Activated gamma-delta T cell treated with anti-CD3 and anti-CD28 coated beads, Interleukin-2, amount 50 U/mL, for 16 hours (primary cell): Measurements from ENCODE around the gene DECR2.
"Not testable (repeated sequence)": the region's sequence is repeated elsewhere in the genome, so short reads cannot be mapped to it uniquely, and the experiment has no call there.

Experiments used
- DNase-seq: peaks from one replicate; pipeline ENCODE4 v3.0.0-alpha.2; 2020; ENCODE audit warnings: low read depth

DECR2 gene

GRCh38 chr16:400061-400591 lies 1.6 kb upstream of the DECR2 start:
- no peak for DNase-seq

DNA sequence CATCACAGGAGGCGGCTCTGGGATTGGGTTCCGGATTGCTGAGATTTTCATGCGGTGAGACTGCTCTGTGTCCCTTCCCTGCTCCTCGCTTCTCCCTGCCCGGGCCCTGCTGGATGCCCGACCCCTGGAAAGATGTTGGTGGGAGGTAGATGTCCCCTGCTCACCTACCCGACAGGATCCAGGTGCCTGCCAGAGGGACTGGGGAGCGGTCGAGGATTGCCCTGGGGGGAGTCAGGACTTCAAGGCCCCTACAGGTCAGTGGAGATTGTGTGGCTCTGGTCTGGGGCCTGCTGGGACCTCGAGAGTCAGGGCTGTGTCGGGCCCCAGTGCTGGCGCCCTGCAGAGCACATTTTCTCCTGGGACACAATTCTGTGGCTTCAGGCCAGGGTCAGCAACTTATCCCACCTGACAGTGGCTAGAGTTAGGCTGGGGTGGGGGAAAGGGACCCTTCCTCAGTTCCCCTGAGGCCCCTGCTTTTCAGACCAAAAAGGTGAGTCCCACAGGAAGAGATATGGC lies 3.3 kb downstream of the DECR2 start:
- no peak for DNase-seq

DNA sequence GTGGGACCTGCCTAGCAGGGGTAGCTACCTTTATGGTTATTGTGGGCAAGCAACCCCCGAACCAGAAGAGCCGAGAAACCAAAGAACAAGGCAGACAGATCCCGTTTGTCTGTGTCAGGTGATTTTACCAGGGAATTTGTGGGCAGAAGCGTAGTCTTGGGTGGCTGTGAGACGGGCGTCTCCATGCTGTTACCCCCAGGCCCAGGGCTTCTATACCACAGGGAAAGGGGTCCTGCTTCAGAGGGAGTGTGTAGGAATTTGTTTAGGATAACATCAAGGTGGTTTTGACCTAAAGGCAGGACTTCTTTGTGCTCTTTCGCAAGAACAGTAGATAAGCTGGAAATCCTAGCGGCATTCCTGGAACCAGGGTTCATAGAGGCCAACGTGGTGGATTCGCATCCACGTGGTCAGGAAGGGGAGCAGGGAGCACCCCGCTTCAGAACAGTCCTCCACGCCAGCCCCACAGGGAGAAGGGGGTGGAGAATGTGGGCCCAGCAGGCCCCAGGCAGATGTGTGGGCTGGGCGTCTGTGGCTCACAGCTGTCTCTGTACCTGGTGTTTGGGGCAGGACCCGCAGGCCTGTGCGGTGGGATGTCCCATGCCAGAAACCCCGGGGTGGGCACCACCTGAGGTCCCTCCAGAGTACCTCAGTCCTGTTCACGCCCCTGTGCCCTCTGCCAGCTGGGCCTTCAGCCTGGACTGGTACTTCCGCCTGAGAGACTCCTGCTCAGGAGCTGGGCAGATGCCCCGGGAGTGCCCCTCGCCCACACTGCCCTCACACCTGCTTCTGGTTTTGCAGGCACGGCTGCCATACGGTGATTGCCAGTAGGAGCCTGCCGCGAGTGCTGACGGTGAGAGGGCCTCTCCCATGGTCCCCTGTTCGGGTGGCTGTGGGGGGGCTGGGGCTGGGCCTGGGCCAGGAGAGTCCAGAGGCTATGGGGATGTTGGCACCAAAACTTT lies 4.1 kb downstream of the DECR2 start:
- DNase-seq = no peak

DNA sequence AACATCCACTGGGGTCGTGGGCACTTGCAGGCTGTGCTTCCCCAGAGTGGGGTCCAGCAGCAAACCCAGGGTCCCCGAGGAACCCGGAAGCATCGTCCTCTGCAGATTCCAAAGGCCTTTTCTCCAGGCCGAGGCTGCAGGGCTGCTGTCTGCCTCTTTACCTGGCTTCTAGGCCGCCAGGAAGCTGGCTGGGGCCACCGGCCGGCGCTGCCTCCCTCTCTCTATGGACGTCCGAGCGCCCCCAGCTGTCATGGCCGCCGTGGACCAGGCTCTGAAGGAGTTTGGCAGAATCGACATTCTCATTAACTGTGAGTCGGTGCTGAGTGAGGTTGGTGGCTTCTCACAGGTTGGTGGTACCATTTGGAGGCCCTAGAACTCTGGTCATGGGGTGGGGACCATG lies 5.6 kb downstream of the DECR2 start:
- no peak for DNase-seq

- DNase-seq = no peak
Measured at GRCh38 chr16:410516-411178, 9.0 kb downstream of the DECR2 start.

DNA sequence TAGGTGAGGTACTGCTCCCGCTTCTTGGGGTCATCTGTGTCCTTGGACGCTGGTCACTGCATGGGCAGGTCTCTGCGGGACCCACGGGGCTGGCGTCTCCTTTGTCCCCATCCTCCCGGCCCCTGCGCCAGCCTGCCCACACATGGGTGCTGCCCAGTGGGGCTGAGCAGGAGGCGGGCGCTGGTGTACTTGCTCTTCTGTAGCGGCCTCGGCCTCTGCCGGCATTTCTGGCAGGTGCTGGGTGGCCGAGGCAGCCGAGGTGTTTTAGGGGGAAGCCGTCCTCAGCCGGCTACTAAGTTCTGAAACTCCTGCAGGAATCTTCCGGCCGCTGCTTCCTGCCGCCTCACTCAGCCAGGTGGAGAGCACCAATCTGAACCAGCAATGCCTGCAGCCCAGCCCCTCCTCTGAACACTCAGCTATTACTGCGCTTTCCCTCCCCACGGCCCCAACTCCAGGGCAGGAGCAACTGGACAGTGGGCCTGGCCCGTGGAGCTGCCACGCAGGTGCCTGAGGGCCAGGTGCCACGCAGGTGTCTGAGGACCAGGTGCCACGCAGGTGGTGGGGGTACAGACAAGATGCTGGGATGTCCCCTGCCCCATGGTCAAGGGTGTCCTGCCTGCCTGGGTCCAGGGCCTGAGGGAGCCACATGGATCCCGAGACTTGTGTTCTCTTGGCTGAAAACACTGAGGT lies 10.0 kb downstream of the DECR2 start:
- DNase-seq = no peak

DNA sequence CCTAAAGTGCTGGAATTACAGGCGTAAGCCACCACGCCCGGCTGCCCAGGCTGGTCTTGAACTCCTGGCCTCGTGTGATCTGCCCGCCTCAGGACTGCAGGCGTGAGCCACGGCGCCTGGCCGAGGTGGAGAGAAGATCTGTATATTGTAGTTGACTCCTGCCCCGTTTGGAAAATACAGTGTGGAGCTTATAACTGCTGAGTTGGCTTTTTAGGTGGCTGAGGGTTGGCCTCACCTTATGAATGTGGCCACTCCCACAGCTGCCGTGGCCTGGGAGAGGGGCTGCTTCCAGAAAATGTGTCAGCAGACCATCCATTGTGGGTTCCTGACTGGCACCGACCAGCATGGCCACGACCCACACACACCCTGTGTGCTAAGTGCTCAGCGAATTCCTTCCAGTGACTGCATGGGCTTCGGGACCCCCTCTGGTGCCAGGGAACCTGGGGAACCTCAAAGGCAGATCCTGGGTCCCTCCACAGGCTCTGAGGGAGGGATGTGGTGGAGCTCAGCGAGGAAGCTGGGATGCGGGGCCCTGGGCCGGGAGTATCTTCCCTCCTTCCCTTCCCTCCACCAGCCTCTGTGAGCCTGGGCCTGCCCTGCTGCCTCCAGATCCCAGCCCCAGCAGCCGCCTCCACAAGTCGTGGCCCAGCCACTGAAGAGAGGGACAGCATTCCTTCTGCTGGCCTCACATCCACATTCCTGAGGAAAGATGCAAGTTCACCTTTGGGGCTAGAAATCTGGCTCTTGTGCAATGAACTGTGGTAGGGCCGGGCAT lies 12.9 kb downstream of the DECR2 start:
- DNase-seq = no peak

DNA sequence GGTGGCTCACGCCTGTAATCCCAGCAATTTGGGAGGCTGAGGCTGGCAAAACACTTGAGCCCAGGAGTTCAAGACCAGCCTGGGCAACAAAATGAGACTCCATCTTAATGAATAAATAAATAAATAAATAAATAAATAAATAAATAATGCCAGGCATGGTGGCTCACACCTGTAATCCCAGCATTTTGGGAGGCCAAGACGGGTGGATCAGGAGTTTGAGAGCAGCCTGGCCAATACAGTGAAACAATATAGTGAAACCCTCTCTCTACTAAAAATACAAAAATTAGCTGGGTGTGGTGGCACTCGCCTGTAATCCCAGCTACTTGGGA lies 13.4 kb downstream of the DECR2 start:
- DNase-seq = not testable (repeated sequence)

- not testable (repeated sequence) for DNase-seq
Measured at GRCh38 chr16:422179-422578, 20.5 kb downstream of the DECR2 start.

DNA sequence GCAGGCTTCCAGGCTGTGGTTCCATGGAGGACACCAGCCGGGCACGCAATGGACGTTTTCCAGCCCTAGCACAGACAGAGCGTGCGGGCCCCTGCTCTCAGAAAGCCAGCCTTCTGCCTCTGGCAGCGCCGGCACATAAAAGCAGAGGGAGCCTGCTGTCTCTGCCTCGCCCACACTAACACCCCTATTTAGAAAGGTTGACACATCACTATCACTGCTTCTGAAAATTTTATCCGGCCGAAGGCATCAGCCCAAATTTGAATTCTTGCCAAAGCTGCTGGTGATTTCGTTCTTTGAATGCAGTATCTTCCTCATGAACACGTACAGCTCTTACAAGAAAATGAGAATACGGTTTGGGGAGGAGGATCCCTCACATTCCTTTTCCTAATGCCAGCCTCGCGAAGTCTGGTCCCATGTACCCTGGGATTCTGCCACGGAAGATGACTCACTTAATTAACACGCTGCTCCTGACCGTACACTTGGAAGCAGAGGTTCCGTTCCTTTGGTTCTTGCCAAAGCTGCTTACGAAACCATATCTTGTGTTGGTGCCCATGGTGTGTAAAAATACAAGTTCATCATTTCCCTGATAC lies 22.4 kb downstream of the DECR2 start:
- DNase-seq = no peak

- no peak for DNase-seq
Measured at GRCh38 chr16:424623-425081, 23.0 kb downstream of the DECR2 start.

DNA sequence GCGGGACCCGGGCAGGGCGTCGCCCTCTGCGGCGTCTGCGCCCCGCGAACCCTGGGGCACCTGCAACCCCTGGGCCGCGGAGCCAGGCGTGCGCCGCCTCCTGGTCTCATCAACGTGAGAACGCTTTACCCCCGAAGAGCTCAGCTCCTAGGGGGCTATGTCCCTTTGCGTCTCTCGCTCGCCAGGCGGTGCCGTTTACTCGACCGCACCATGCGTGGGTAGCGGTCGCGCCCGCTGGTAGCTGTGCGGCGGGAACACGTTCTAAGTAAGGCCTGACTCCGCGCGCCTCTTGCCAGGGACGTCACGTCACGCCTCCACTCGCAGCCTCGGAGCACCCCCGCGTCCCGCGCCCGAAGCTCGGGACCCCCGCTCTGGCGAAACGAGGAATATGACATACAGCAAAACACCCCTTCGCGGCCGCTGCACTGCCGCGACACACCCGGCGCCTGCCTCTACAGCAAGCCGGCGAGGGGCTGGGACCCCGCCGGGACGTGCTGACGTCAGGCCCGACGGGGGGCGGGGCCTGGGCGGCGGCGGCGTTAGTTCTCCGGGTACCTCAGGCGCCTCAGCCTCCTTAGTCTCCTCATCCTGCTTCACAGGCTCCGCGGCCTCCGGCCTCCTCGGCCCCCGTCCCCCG lies 23.5 kb downstream of the DECR2 start, which contains the start of gene RAB11FIP3:
TSS of gene RAB11FIP3 (plus strand) at position 568 of the 637 bp plus-strand sequence. CDS start 358 bp downstream, outside the sequence.
- DNase-seq = peak; percentile 67

DNA sequence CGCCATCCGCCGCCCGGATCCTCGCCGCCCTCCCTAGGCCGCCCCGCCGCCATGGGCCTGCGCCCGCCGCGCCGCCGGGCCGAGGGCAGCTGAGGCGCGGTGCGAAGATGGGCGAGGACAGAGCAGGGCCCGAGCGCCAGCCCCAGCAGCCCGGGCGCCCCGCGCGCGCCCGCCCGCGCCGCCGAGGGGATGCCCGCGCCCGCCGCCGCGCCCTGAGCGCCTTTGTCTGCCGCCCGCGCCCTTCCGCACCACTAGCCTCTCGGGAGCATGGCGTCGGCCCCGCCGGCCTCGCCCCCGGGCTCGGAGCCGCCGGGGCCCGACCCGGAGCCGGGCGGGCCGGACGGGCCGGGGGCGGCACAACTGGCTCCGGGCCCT lies 24.0 kb downstream of the DECR2 start:
- peak; percentile 14 for DNase-seq

DNA sequence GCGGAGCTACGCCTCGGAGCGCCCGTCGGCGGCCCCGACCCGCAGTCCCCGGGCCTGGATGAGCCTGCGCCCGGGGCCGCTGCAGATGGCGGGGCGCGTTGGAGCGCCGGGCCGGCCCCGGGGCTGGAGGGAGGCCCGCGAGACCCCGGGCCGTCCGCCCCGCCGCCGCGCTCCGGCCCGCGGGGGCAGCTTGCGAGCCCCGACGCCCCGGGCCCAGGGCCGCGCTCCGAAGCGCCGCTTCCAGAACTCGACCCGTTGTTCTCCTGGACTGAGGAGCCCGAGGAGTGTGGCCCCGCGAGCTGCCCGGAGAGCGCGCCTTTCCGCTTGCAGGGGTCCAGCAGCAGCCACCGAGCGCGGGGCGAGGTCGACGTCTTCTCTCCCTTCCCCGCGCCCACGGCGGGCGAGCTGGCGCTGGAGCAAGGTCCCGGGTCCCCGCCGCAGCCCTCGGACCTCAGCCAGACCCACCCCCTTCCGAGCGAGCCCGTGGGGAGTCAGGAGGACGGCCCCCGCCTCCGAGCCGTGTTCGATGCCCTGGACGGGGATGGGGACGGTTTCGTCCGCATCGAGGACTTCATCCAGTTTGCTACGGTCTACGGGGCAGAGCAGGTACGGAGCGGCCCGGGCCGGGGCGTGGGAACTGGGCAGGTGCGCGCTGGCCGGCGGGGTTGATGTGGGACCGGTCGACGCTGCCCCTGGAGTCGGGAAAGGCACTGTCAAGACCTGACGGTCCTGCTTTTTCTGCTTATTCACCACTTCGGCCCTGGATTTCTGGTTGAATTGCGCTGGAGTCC lies 24.6 kb downstream of the DECR2 start:
- DNase-seq = no peak

- DNase-seq = no peak
Measured at GRCh38 chr16:426906-427249, 25.2 kb downstream of the DECR2 start.

GRCh38 chr16:427250-427649 lies 25.6 kb downstream of the DECR2 start:
- DNase-seq = no peak

DNA sequence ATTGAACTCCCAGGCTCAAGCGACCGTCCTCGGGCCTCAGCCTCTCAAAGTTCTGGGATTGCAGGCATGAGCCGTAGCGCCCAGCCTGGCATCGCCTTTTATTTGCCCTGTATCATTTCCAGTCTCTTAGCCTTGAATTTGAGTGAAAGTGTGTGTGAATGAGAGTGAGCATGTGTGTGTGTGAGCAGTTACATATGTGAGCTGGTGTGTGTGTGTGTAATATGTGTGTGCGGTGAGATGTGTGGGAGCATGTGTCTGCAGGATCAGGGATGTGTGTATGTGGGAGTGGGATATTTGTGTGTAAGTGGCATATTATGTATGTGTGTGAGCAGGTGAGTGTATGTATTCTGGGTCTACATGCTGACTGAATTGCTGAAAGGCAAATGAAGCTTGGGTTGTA lies 29.2 kb downstream of the DECR2 start:
- DNase-seq = no peak

- DNase-seq = no peak
Measured at GRCh38 chr16:440627-441026, 38.9 kb downstream of the DECR2 start.

GRCh38 chr16:441447-441846 lies 39.8 kb downstream of the DECR2 start:
- no peak for DNase-seq

GRCh38 chr16:442976-443375 lies 41.3 kb downstream of the DECR2 start:
- no peak for DNase-seq
